PFSK-1 (cell line): ENCODE results near the gene RND1.

Experiments
- POLR2AphosphoS5 ChIP-seq: IDR thresholded peaks from 2 replicates; pipeline ENCODE4 v1.6.1; 2012; ENCODE audit warnings: low read depth, mild to moderate bottlenecking, control low read depth, low read length, moderate library complexity
- REST ChIP-seq, 2 experiments: IDR thresholded peaks; 2 replicates each; pipeline versions ENCODE4 v1.6.1 to v1.8.0; 2011 to 2012; ENCODE audit warnings: low read depth in 2 of 2, low read length in 2 of 2, control low read depth in 1 of 2, inconsistent platforms in 1 of 2, mild to moderate bottlenecking in 1 of 2, moderate library complexity in 1 of 2; ENCODE audit not compliant: insufficient read depth in 1 of 2

DNA sequence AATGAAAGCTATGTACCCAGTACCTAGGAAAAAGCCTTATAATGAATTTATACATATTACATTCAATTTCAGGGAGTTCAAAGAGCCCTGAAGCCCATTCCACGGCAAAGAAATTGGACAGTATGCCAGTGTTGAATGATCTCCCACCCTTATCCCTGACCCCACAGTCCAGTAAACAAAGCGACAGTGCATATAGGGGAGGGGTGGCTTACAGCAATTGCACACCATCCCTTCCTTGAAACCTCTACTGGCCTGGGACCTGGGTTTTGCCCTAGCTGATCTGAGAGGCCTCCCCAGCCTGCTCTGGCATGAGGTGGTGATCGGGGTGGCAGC, 17.3 kb upstream of the RND1 start:
- no peak for TF ChIP-seq POLR2AphosphoS5
- no peak for TF ChIP-seq REST (IDR thresholded peaks at IDR 0.05; ENCODE audit: insufficient read depth in 1 of 2, low read depth in 2 of 2, low read length in 2 of 2)
